Measurements from ENCODE around the gene C1orf21.

DNA sequence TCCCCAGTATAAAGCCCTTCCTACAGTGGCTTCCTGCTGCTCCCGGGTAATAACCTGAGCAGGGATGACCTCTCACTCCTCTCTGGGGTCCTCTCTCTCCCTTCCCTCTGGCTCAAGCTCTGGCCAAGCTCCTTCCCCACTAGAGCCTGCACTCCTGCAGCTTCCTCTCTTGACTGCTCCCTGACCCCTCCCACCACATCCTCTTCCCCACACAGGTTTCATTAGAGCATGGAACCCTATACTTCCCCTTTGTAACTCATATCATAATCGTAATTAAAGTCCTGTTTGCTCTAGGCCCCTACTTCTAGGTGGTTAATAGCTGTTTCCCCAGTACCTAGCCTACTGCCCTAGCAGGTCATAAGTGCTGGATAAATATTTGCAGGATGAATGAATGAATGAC lies 146.2 kb downstream of the C1orf21 start:
- no peak for TF ChIP-seq POLR2AphosphoS5 (IDR thresholded peaks at IDR 0.05; ENCODE audit: borderline replicate concordance, low read depth, low read length)
- no peak for TF ChIP-seq EZH2 (IDR thresholded peaks at IDR 0.05)
